NOMO-1 (cell line): ENCODE results near the gene CACNA1I.
"Not testable (repeated sequence)": the region's sequence is repeated elsewhere in the genome, so short reads cannot be mapped to it uniquely, and the experiment has no call there.

Experiments
- DNase-seq, 2 experiments: peaks; one replicate each; lab custom pipeline; 2025; ENCODE audit not compliant: unreplicated experiment in 2 of 2; lab: John Stamatoyannopoulos, UW

Gene CACNA1I

DNA sequence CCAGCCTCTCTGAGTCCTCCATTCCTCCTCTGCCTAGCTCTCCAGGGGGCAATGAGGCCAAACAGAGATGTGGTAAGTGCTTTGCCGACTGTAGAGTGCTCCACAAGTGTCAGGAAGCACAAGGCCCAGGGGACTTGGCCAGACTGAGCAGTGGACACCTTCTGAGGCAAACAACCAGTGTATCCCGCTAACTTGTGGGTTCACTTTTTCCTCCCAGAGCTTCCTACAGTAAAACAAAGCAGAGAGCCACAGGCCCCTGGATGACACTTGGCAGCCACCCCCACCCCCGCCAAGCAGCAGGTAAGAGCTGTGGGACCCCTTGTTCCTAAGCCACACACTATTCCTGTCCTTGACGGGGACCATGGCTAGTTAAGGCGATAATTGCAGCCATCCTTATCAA lies 160.9 kb downstream of the CACNA1I start:
- no peak for DNase-seq

DNA sequence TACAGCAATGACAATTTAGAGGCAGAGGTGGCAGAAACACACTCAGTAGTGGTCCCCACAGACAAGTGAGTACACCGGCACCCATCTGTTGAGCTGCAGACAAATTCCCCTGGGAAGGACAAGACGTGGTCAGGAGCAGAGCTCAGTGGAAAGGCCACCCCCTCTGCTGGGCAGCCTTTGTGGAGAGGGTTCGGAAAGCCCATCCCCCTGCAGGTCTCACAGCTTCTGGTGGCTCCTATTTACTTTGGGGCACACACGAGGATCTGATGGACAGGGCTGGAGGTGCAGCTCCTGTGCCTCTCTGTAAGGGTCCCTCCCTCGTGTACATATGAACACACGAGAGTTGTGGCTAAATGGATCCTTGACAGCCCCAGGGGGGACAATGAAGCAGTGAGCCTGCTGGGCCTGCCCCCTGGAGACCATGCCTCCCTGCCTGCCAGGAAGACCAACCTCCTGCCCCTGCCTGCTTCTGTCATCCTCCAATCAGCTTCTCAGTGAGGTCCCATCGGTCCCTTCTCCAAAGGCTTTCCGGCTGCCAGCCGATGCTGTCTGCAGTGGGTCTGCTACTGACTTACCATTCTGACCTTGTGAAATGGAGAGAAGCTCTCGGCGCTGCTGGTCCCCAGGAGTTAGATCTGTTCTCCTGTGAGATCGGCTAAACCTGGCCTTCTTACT lies 161.5 kb downstream of the CACNA1I start:
- no peak for DNase-seq

DNA sequence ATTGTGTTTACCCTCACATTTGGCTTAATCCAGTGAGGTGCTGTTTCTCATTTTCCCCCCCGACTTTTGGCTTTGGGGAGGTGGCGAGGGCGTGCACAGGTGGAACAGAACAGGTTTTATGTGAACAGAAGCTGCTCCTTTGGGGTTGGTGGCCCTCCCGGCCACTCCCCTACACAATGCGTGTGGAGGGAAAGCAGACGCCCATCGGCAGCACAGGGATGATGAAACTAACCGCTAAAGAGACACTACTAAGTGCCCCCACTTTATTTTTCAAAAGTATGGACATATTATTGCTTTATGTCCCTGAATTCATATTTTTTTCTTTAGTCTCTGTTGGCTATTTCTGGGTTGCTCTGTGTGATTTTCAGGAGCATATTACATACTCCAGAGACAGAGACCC lies 162.1 kb downstream of the CACNA1I start:
- DNase-seq = no peak

GRCh38 chr22:39733191-39733590 lies 162.6 kb downstream of the CACNA1I start:
- no peak for DNase-seq

GRCh38 chr22:39734046-39734445 lies 163.5 kb downstream of the CACNA1I start:
- DNase-seq = not testable (repeated sequence)

- DNase-seq = no peak
Measured at GRCh38 chr22:39734866-39735265, 164.3 kb downstream of the CACNA1I start.

DNA sequence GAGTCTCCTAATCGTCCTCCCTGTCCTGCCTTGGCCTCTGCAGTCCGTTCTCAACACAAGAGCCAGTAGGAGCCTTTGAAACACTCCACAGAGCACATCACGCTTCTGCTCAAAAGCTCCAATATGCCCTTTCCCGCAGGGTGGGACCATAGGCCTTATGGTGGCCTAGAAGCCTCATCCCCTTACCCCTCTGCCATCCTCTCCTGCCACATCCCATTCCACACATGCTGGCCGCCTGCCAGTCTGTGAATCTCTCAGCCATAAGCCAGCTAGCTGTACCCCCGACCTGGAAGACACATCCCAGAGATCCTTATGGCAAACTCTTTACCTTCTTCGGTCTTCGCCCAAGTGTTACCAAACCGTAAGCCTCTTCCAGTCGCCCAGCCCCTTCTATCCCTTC lies 165.2 kb downstream of the CACNA1I start:
- no peak for DNase-seq

GRCh38 chr22:39738746-39739145 lies 168.2 kb downstream of the CACNA1I start:
- no peak for DNase-seq
